ENCODE results near the gene OTOS. TPM values are rescaled to one million over a fixed set of nuclear protein-coding genes. Genes with fewer than 3 reads are reported as not detected.

Gene OTOS
- total and polyA plus RNA-seq, 3 experiments from 2014 or later: not detected

DNA sequence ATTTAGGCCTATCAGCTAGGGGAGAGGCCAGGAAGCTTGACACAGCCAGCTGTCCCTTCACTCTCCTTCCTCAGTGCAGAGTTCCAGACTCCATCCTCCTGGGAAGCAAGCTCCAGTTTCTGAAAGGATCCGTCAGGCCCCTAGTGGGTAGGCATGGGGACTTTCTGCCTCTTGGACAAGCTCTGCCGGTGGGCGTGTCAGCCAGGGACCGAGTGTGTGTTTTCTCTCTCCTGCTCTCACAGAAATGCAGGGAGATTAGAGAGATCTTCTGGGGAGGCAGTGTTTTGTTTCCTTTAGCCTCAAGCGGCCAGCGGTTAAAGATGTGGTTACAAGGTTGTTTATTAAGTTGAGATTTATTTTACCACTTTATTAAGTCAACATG, 29.9 kb upstream of the OTOS start:
- CTCF ChIA-PET: no interaction called here
- no peaks in the 10 kb centered on the region for H3K9me3 ChIP-seq (ENCODE audit: low read length)
- H3K4me3 Mint-ChIP-seq: no peak overlapping the region
- no peaks in the 10 kb centered on the region for H3K4me1 ChIP-seq (ENCODE audit: insufficient read depth, low read length)
- peaks cover 3 to 42% of the 10 kb centered on the region in 2 donors for H3K27me3 Mint-ChIP-seq
- no peaks in the 10 kb centered on the region for H3K36me3 Mint-ChIP-seq
- POLR2A ChIA-PET: no interaction called here
- H3K4me1 Mint-ChIP-seq: no peaks in the 10 kb centered on the region
- H3K27me3 ChIP-seq (ENCODE audit: insufficient read depth, low read length, poor library complexity, severe bottlenecking): no peaks in the 10 kb centered on the region
- no peak overlapping the region for H3K27ac ChIP-seq (ENCODE audit: low read depth, low read length)
- H3K36me3 ChIP-seq (ENCODE audit: insufficient read depth, low read length): no peaks in the 10 kb centered on the region
- H3K27ac Mint-ChIP-seq: no peak overlapping the region
- no peaks in the 10 kb centered on the region for H3K9me3 Mint-ChIP-seq
- DNase-seq: no peak
- H3K4me3 ChIP-seq (ENCODE audit: low read length): no peak overlapping the region

DNA sequence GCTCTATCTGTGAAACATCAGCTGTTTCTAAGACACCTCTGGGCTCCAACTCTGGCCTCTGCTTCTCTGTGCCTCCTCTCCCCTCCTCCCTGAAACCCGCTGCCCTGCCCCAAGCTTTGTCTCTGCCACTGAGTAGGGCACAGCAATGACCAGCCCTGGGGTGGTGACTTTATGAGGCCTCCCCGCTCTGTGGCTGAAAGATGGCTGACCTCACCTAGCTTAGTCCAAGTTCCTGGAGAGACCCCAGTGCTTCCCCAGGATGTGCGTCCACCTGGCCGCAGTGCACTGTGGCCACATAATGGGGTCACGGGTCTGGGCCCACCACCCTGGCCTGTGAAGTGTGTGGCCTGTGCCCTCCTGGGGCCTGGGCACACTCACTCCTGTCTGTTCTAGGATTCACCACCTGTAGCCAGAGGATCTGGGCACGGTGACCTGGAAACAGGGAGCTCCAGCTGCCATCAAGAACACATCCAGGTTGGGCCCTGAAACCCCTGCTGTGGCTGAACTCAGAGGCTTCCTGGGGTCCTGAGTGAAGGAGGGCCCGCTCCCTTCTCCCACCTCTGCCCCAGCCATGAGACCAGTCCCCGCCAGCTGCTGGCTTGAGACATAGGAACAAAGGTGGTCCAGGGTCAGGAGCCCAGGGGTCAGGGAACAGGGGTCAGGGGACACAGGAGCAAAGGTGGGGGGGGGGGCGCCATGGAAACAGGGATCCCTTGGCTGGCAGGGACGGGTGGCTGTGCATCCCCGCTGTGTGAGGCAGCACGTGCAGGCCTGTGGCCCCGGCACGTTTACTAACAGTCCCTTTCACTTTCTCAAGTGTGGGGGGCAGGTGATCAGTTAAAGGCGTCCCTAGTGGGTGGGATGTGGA, 29.3 kb upstream of the OTOS start:
- ChIA-PET POLR2A (no interaction called here), CTCF (no interaction called here)
- no peaks in the 10 kb centered on the region for H3K9me3 ChIP-seq (ENCODE audit: low read length)
- DNase-seq: no peak
- peaks cover 2 to 44% of the 10 kb centered on the region in 2 donors for H3K27me3 Mint-ChIP-seq
- no peaks in the 10 kb centered on the region for H3K36me3 Mint-ChIP-seq
- H3K27ac Mint-ChIP-seq: no peak overlapping the region
- H3K27ac ChIP-seq (ENCODE audit: low read depth, low read length): no peak overlapping the region
- H3K4me1 Mint-ChIP-seq: no peaks in the 10 kb centered on the region
- H3K4me1 ChIP-seq (ENCODE audit: insufficient read depth, low read length): no peaks in the 10 kb centered on the region
- H3K9me3 Mint-ChIP-seq: no peaks in the 10 kb centered on the region
- H3K36me3 ChIP-seq (ENCODE audit: insufficient read depth, low read length): no peaks in the 10 kb centered on the region
- H3K27me3 ChIP-seq (ENCODE audit: insufficient read depth, low read length, poor library complexity, severe bottlenecking): no peaks in the 10 kb centered on the region
- no peak overlapping the region for H3K4me3 ChIP-seq (ENCODE audit: low read length)
- H3K4me3 Mint-ChIP-seq: no peak overlapping the region

DNA sequence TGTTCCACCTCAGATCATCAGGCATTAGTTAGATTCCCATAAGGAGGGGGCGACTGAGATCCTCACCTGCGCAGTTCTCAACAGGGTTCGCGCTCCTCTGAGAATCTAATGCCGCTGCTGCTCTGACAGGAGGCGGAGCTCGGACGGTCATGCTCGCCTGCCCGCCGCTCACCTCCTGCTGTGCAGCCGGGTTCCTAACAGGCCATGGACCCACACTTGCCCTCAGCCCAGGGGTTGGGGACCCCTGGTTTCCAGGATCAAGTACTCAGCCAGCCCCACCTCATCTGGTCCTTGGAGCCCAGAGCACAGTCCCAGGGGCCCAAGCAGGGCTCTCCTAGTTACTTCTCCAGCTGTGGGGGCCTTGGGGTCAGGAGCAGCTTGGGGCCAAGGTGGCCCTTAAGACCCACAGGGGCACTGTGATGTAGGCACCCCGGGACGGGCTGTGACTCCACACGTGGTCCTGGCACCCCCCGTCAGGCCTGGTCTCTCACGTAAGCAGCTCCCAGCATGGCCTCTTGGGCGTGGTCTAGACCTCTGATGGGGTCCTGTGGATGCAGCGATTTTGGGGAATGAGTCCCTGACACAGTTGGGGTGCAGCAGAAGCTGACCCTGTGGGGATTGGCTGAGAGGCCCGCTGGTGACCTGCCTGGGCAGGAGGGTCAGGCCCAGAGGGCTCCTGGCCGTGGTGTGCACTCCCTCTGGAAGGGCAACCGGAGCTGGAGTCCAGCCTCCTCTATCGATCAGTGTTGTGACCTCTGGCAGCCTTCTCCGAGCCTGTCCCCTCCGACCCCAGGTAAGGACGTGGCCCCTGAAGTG, 28.3 kb upstream of the OTOS start:
- Histone ChIP-seq H3K27ac (ENCODE audit: low read depth, low read length) (no peak overlapping the region), H3K36me3 (ENCODE audit: insufficient read depth, low read length) (no peaks in the 10 kb centered on the region), H3K9me3 (ENCODE audit: low read length) (no peaks in the 10 kb centered on the region), H3K4me1 (ENCODE audit: insufficient read depth, low read length) (no peaks in the 10 kb centered on the region), H3K4me3 (ENCODE audit: low read length) (no peak overlapping the region), H3K27me3 (ENCODE audit: insufficient read depth, low read length, poor library complexity, severe bottlenecking) (no peaks in the 10 kb centered on the region)
- no peak overlapping the region for H3K4me3 Mint-ChIP-seq
- POLR2A ChIA-PET: no interaction called here
- H3K4me1 Mint-ChIP-seq: no peaks in the 10 kb centered on the region
- H3K27me3 Mint-ChIP-seq: peaks cover 5 to 39% of the 10 kb centered on the region in 2 donors
- H3K9me3 Mint-ChIP-seq: no peaks in the 10 kb centered on the region
- no peak overlapping the region for H3K27ac Mint-ChIP-seq
- CTCF ChIA-PET: no interaction called here
- DNase-seq: no peak
- H3K36me3 Mint-ChIP-seq: no peaks in the 10 kb centered on the region

DNA sequence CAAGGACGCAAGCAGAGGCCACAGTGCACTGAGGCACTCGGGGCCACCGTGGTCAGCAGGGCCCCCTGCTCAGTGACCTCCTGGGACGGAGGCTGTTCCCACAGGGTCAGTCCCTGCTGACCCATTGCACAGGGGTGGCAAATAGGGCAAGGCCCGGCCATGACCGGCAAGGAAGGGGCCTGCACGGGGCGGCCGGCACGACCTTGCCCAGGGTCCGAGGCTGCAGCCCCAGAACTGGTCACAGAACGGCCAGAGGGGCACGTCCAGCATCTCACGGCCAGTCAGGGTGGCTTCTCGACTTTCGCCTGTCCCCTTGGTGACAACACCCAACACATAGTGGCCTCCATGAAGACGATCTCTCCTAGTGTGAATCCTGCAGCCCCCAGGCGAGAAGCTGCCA, 27.6 kb upstream of the OTOS start:
- H3K36me3 ChIP-seq (ENCODE audit: insufficient read depth, low read length): no peaks in the 10 kb centered on the region
- ChIA-PET CTCF (no interaction called here), POLR2A (no interaction called here)
- H3K27ac ChIP-seq (ENCODE audit: low read depth, low read length): no peak overlapping the region
- H3K4me1 ChIP-seq (ENCODE audit: insufficient read depth, low read length): no peaks in the 10 kb centered on the region
- Mint-ChIP-seq H3K4me1 (no peaks in the 10 kb centered on the region), H3K27me3 (peaks cover 3 to 35% of the 10 kb centered on the region in 2 donors), H3K9me3 (no peaks in the 10 kb centered on the region), H3K27ac (no peak overlapping the region), H3K4me3 (no peak overlapping the region), H3K36me3 (no peaks in the 10 kb centered on the region)
- no peak overlapping the region for H3K4me3 ChIP-seq (ENCODE audit: low read length)
- no peaks in the 10 kb centered on the region for H3K9me3 ChIP-seq (ENCODE audit: low read length)
- no peak for DNase-seq
- no peaks in the 10 kb centered on the region for H3K27me3 ChIP-seq (ENCODE audit: insufficient read depth, low read length, poor library complexity, severe bottlenecking)

DNA sequence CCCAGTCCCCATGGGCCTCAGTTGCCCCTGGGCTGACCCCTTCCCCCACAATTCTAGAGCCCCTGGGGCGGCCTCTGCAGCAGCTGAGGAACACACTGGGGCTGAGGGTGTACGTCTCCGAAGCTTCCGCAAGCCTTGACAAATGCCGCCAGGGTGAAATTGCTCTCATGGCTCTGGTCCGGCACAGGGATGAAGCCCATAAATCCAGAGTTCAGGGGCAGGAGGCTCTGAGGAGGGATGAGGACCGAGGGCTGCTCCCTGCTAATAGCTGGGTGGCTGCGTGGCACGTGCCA, 27.1 kb upstream of the OTOS start:
- H3K9me3 Mint-ChIP-seq: no peaks in the 10 kb centered on the region
- H3K4me1 Mint-ChIP-seq: no peaks in the 10 kb centered on the region
- H3K9me3 ChIP-seq (ENCODE audit: low read length): no peaks in the 10 kb centered on the region
- H3K27ac ChIP-seq (ENCODE audit: low read depth, low read length): no peak overlapping the region
- H3K36me3 ChIP-seq (ENCODE audit: insufficient read depth, low read length): no peaks in the 10 kb centered on the region
- no peak overlapping the region for H3K4me3 Mint-ChIP-seq
- H3K27ac Mint-ChIP-seq: no peak overlapping the region
- no peaks in the 10 kb centered on the region for H3K4me1 ChIP-seq (ENCODE audit: insufficient read depth, low read length)
- ChIA-PET CTCF (no interaction called here), POLR2A (no interaction called here)
- no peak for DNase-seq
- H3K4me3 ChIP-seq (ENCODE audit: low read length): no peak overlapping the region
- peaks cover 8 to 31% of the 10 kb centered on the region in 2 donors for H3K27me3 Mint-ChIP-seq
- H3K27me3 ChIP-seq (ENCODE audit: insufficient read depth, low read length, poor library complexity, severe bottlenecking): no peaks in the 10 kb centered on the region
- peaks cover 0 to 1% (median 0%) of the 10 kb centered on the region in 3 donors for H3K36me3 Mint-ChIP-seq

DNA sequence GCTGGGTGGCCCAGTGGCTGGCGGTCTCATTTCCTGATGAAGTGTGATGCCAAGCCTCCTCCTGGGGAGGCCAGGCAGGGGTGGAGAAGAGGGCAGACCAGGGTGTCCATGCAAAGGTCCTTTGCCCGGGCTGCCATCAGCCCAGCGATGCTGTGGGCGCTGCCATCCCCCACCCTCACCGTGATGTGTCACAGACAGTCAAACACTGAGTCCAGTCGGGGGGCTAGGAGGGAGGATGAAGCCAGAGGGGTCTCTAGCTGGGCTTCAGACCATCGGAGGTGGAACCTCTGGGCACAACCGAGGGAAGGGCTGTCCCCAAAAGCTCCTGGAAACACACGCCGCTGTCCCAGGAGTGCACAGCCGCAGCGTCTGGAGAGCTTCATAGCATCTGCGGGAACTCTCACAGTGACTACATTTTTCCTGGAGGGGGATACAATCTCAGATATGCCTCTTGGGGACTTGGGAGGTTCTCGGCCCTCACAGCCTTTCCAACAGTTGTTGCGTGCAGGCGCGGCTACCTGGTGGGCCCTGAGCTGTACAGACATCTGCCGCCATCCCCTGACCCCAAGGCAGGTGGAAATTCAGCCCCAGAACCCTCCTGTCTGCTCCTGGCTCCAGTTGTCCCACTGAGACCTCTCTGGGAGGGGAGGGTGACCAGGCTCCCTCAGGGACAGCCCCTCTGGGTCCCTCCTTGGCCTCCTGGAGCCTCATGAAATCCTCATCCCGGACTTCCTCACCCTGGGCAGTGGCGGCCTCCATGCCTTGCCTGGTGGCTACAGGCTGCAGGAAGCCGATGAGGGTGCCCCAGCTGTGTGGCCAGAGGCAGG, 26.5 kb upstream of the OTOS start:
- no peak for DNase-seq
- POLR2A ChIA-PET: no interaction called here
- H3K9me3 ChIP-seq (ENCODE audit: low read length): no peaks in the 10 kb centered on the region
- no peak overlapping the region for H3K4me3 Mint-ChIP-seq
- H3K27ac ChIP-seq (ENCODE audit: low read depth, low read length): no peak overlapping the region
- H3K9me3 Mint-ChIP-seq: no peaks in the 10 kb centered on the region
- H3K36me3 Mint-ChIP-seq: peaks cover 0 to 1% (median 0%) of the 10 kb centered on the region in 3 donors
- no peaks in the 10 kb centered on the region for H3K4me1 Mint-ChIP-seq
- H3K36me3 ChIP-seq (ENCODE audit: insufficient read depth, low read length): no peaks in the 10 kb centered on the region
- no peaks in the 10 kb centered on the region for H3K4me1 ChIP-seq (ENCODE audit: insufficient read depth, low read length)
- H3K27me3 Mint-ChIP-seq: peaks cover 9 to 36% of the 10 kb centered on the region in 2 donors
- CTCF ChIA-PET: no interaction called here
- no peaks in the 10 kb centered on the region for H3K27me3 ChIP-seq (ENCODE audit: insufficient read depth, low read length, poor library complexity, severe bottlenecking)
- no peak overlapping the region for H3K4me3 ChIP-seq (ENCODE audit: low read length)
- no peak overlapping the region for H3K27ac Mint-ChIP-seq

DNA sequence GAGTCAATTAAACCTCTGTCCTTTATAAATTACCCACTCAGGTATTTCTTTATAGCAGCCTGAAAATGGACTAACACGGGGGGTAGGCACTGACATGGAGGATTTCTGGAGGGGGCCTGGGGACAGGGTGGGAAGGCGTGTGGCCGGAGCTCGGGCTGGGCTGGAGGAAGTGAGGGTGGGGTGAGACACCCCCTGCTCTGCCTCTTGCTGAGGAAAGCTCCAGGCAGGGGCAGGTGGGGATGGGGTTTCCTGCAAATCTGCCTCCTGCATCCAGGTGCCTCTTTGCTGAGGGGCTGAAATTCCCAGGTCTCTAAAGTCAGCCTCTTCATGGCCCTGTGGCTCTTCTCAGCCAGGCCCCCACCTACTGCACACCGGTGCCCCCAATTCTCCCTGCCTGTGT, 25.7 kb upstream of the OTOS start:
- H3K27me3 ChIP-seq (ENCODE audit: insufficient read depth, low read length, poor library complexity, severe bottlenecking): no peaks in the 10 kb centered on the region
- ChIA-PET POLR2A (no interaction called here), CTCF (no interaction called here)
- Mint-ChIP-seq H3K27ac (no peak overlapping the region), H3K4me3 (no peak overlapping the region), H3K9me3 (no peaks in the 10 kb centered on the region), H3K36me3 (peaks cover 0 to 1% (median 0%) of the 10 kb centered on the region in 3 donors), H3K27me3 (peaks cover 11 to 30% of the 10 kb centered on the region in 2 donors), H3K4me1 (no peaks in the 10 kb centered on the region)
- H3K36me3 ChIP-seq (ENCODE audit: insufficient read depth, low read length): no peaks in the 10 kb centered on the region
- DNase-seq: no peak
- no peaks in the 10 kb centered on the region for H3K9me3 ChIP-seq (ENCODE audit: low read length)
- H3K4me1 ChIP-seq (ENCODE audit: insufficient read depth, low read length): no peaks in the 10 kb centered on the region
- H3K4me3 ChIP-seq (ENCODE audit: low read length): no peak overlapping the region
- no peak overlapping the region for H3K27ac ChIP-seq (ENCODE audit: low read depth, low read length)

DNA sequence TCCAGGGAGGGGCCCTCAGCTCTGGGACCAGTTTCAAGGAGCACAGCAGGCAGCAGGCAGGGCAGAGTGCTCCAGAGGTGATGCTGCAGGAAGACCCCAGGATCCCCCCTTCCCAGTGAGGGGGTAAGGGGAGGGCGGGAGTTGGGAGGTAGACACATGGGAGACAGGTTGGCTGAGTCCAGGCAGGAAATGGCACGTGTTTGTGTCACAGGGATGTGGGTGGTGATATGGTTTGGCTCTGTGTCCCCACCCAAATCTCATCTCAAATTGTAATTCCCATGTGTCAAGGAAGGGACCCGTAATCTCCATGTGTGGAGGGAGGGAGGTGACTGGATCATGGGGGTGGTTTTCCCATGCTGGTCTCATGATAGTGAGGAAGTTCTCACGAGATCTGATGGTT, 25.2 kb upstream of the OTOS start:
- Mint-ChIP-seq H3K4me1 (no peaks in the 10 kb centered on the region), H3K36me3 (peaks cover 0 to 1% (median 0%) of the 10 kb centered on the region in 3 donors), H3K9me3 (no peaks in the 10 kb centered on the region), H3K27me3 (peaks cover 12 to 24% of the 10 kb centered on the region in 2 donors), H3K4me3 (no peak overlapping the region), H3K27ac (no peak overlapping the region)
- DNase-seq: no peak
- no peaks in the 10 kb centered on the region for H3K27me3 ChIP-seq (ENCODE audit: insufficient read depth, low read length, poor library complexity, severe bottlenecking)
- ChIA-PET CTCF (interaction anchor here (1.1 kb wide), 1 partner anchor 23 kb away, joined by 3 read pairs; no protein-coding TSS in a partner anchor), POLR2A (no interaction called here)
- H3K9me3 ChIP-seq (ENCODE audit: low read length): no peaks in the 10 kb centered on the region
- no peak overlapping the region for H3K27ac ChIP-seq (ENCODE audit: low read depth, low read length)
- no peaks in the 10 kb centered on the region for H3K36me3 ChIP-seq (ENCODE audit: insufficient read depth, low read length)
- H3K4me1 ChIP-seq (ENCODE audit: insufficient read depth, low read length): no peaks in the 10 kb centered on the region
- no peak overlapping the region for H3K4me3 ChIP-seq (ENCODE audit: low read length)
